Astrocyte of the spinal cord (primary cell): ENCODE data around the gene GRIN1.

Source experiments
- DNase-seq: peaks from one replicate; pipeline ENCODE4 v3.0.0; 2011; ENCODE audit warnings: low read depth, low spot score
- H3K4me3 ChIP-seq: 2 replicates; pipeline ENCODE4 v1.5.1; 2011; ENCODE audit warnings: low read depth, mild to moderate bottlenecking, low read length, moderate library complexity
- in situ Hi-C: cut with HindIII; loops from 2 replicates; pipeline ENCODE4 v1.10.0; 2017; ENCODE audit warnings: low sequenced_read_pairs
- TF ChIP-seq, protein P1 (sequence below): IDR thresholded peaks from 2 replicates; pipeline ENCODE4 v1.5.1; 2012; ENCODE audit warnings: low read depth, mild to moderate bottlenecking, low read length, inconsistent platforms

The GRIN1 gene

GRCh38 chr9:137189297-137190295 lies 50.6 kb downstream of the GRIN1 start:
- peak overlapping the region; percentile 87 for H3K4me3 ChIP-seq
- in situ Hi-C loops: no loop called here
- TF ChIP-seq, protein P1, sequence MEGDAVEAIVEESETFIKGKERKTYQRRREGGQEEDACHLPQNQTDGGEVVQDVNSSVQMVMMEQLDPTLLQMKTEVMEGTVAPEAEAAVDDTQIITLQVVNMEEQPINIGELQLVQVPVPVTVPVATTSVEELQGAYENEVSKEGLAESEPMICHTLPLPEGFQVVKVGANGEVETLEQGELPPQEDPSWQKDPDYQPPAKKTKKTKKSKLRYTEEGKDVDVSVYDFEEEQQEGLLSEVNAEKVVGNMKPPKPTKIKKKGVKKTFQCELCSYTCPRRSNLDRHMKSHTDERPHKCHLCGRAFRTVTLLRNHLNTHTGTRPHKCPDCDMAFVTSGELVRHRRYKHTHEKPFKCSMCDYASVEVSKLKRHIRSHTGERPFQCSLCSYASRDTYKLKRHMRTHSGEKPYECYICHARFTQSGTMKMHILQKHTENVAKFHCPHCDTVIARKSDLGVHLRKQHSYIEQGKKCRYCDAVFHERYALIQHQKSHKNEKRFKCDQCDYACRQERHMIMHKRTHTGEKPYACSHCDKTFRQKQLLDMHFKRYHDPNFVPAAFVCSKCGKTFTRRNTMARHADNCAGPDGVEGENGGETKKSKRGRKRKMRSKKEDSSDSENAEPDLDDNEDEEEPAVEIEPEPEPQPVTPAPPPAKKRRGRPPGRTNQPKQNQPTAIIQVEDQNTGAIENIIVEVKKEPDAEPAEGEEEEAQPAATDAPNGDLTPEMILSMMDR: no peak
- DNase-seq: no peak

- no peak for DNase-seq
These were observed 51.4 kb downstream of the GRIN1 start for GRCh38 chr9:137190315-137190856.

GRCh38 chr9:137191245-137191644 lies 52.3 kb downstream of the GRIN1 start:
- TF ChIP-seq, protein P1: no peak
- no peak for DNase-seq
- in situ Hi-C loops: no loop called here
- H3K4me3 ChIP-seq: no peak overlapping the region

More at GRCh38 chr9:137190315-137190856, 51.4 kb downstream of the GRIN1 start:
- no peak overlapping the region for H3K4me3 ChIP-seq
- TF ChIP-seq, protein P1: no peak
- in situ Hi-C loops: no loop called here

DNA sequence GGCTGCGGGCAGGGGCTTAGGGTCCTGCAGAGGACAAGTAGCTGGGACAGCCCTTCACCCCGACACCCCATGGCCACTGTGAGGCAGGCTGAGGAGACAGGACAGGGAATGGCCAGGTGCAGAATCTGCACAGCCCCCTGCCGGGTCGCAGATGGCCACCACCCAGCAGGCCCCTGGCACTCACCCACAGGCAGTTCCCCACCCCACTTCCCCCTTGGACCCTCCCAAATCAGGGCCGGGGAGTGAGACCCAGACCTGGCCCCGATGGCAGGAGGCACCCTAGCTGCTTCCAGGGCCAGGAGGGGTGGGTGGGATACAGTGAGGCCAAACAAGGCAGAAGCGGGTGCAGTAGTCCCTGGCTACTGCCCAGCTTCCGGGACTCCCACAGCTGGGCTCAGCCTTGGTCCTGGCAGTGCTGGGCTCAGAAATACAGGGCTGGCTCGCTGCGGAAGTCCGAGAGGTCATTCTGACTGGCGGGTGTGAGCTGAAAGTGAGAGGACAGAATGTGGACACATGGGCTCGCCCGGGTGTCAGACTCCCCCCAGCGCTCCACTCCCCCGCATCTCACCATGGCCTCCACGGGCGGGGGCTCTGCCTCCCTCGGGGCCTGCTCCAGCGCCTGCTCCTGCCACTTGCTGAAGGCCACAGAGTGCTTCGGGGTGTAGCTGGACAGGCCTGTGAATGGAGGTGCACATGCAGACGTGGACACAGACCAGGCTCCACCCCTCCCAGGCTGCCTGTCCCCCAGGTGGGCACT lies 52.9 kb downstream of the GRIN1 start:
- TF ChIP-seq, protein P1: no peak

DNA sequence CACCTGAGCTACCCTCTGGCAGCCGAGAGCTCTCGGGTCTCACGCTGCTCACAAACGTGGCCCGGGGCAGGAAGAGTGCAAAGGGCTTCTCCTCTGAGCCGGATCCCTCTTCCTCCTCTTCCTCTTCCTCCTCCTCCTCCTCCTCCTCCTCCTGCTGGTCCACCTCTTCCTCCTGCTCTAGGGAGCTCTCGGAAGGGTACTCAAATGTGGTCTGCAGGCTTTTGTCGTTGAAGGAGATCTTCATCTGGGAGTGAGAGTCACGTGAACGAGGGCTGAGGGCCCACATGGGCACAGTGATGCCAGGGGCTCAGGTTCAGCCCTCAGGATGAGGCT lies 53.5 kb downstream of the GRIN1 start:
- in situ Hi-C loops: no loop called here
- no peak overlapping the region for H3K4me3 ChIP-seq
- DNase-seq: no peak
- TF ChIP-seq, protein P1: no peak

More for the DNA sequence above, 52.9 kb downstream of the GRIN1 start:
- H3K4me3 ChIP-seq: no peak overlapping the region
- in situ Hi-C loops: no loop called here
- DNase-seq: no peak

DNA sequence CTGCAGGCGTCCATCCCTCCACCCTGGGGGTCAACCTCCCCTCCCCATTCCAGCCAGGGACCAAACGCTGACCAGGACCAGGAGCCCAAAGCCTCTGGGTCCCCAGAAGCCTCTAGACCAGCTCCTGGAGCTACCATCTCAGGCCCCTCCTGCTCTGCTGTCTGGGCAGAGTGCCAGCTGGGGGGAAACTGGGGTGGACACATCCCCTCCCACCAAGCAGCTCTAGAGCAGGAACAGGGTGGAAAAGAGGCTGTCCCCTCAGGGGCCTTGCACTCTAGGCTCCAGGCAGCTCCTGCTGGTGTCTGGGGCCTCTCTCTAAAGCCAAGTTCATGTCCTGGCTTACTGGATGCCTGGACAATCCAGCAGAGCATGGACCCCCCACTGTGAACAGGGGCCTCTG lies 53.9 kb downstream of the GRIN1 start:
- H3K4me3 ChIP-seq: no peak overlapping the region
- in situ Hi-C loops: no loop called here
- no peak for DNase-seq
- TF ChIP-seq, protein P1: no peak
